ENCODE measurements around the gene CYP4A22. TPM values are rescaled to one million over a fixed set of nuclear protein-coding genes. Genes with fewer than 3 reads are reported as not detected.

Gene CYP4A22
- total RNA-seq, 1 experiment from 2014 or later = not detected

GRCh38 chr1:47181955-47182675 is 44.9 kb downstream of the CYP4A22 start:
- H3K36me3 Mint-ChIP-seq (ENCODE audit: insufficient read depth, unreplicated experiment) = peaks cover 43% of the 10 kb centered on the region
- no peak overlapping the region for H3K4me3 Mint-ChIP-seq (ENCODE audit: unreplicated experiment)
- H3K27me3 ChIP-seq (replicated peaks; ENCODE audit: control insufficient read depth, insufficient read depth, low read length) = no peaks in the 10 kb centered on the region
- peaks cover 35% of the 10 kb centered on the region for H3K4me1 ChIP-seq
- H3K27me3 Mint-ChIP-seq (ENCODE audit: insufficient read depth, unreplicated experiment) = no peaks in the 10 kb centered on the region
- H3K9me3 ChIP-seq = no peaks in the 10 kb centered on the region; the same call in 1 of the 2 replicates
- ChIA-PET CTCF (no interaction called here), POLR2A (interaction anchor here (1.1 kb wide), 1 partner anchor 11 kb away, joined by 4 read pairs; no protein-coding TSS in a partner anchor)
- no peak overlapping the region for H3K4me3 ChIP-seq (ENCODE audit: low read depth, low read length)
- no peaks in the 10 kb centered on the region for H3K36me3 ChIP-seq (ENCODE audit: control insufficient read depth, insufficient read depth, low read length)
- no peak overlapping the region for H3K27ac Mint-ChIP-seq (ENCODE audit: unreplicated experiment)
- H3K9me3 Mint-ChIP-seq (ENCODE audit: unreplicated experiment) = no peaks in the 10 kb centered on the region
- DNase-seq = no peak
- peaks cover 40% of the 10 kb centered on the region for H3K4me1 Mint-ChIP-seq (ENCODE audit: low read depth, unreplicated experiment)
- intact Hi-C loops (cut with micrococcal nuclease; ENCODE audit: unreplicated experiment) = no loop called here
- TF ChIP-seq CTCF (IDR thresholded peaks at IDR 0.05; ENCODE audit: insufficient read depth in 1 of 2, low read depth in 1 of 2, low read length in 1 of 2, severe bottlenecking in 1 of 2, unreplicated experiment in 1 of 2) = no peak
- no TSS peak for BruUV-seq (replicated peaks)

- CTCF ChIA-PET = interaction anchor here (0.6 kb wide), 1 partner anchor 527 kb away, joined by 3 read pairs; no protein-coding TSS in a partner anchor
- no TSS peak for BruUV-seq (replicated peaks)
- no peak for DNase-seq
Observed at GRCh38 chr1:47182676-47183235, 45.5 kb downstream of the CYP4A22 start.

More at GRCh38 chr1:47182676-47183235, 45.5 kb downstream of the CYP4A22 start:
- Mint-ChIP-seq H3K36me3 (ENCODE audit: insufficient read depth, unreplicated experiment) (peaks cover 45% of the 10 kb centered on the region), H3K27me3 (ENCODE audit: insufficient read depth, unreplicated experiment) (no peaks in the 10 kb centered on the region), H3K9me3 (ENCODE audit: unreplicated experiment) (no peaks in the 10 kb centered on the region), H3K4me1 (ENCODE audit: low read depth, unreplicated experiment) (peaks cover 46% of the 10 kb centered on the region), H3K27ac (ENCODE audit: unreplicated experiment) (no peak overlapping the region), H3K4me3 (ENCODE audit: unreplicated experiment) (no peak overlapping the region)
- Histone ChIP-seq H3K4me1 (peaks cover 41% of the 10 kb centered on the region), H3K4me3 (ENCODE audit: low read depth, low read length) (no peak overlapping the region), H3K9me3 (no peaks in the 10 kb centered on the region; the same call in 1 of the 2 replicates), H3K36me3 (ENCODE audit: control insufficient read depth, insufficient read depth, low read length) (no peaks in the 10 kb centered on the region), H3K27me3 (replicated peaks; ENCODE audit: control insufficient read depth, insufficient read depth, low read length) (no peaks in the 10 kb centered on the region)
- no peak for TF ChIP-seq CTCF (IDR thresholded peaks at IDR 0.05; ENCODE audit: insufficient read depth in 1 of 2, low read depth in 1 of 2, low read length in 1 of 2, severe bottlenecking in 1 of 2, unreplicated experiment in 1 of 2)
- intact Hi-C loops (cut with micrococcal nuclease; ENCODE audit: unreplicated experiment) = no loop called here
- POLR2A ChIA-PET = no interaction called here

Measured in Caco-2 (cell line).